B cell (primary cell): ENCODE data around the gene NXPE3. TPM values are rescaled to one million over a fixed set of nuclear protein-coding genes. Genes with fewer than 3 reads are reported as not detected.

Experiments
- ATAC-seq: fragments of 200-7000 bp; cut with Tn5 transposase; one replicate; pipeline ENCODE4 v1.10.0; 2021; ENCODE audit warnings: low read depth, mild to moderate bottlenecking, moderate number of reproducible peaks, moderate library complexity
- CTCF ChIA-PET: fragments of 350-600 bp; sonication (Branson Sonifier 250); formaldehyde crosslinking; loops from one replicate; lab custom pipeline; 2021; ENCODE audit warnings: antibody characterized with exemption, inconsistent platforms; lab: Charles Lee
- POLR2A ChIA-PET: fragments of 350-600 bp; sonication (Branson Sonifier 250); formaldehyde crosslinking; loops from one replicate; lab custom pipeline; 2021; ENCODE audit warnings: antibody characterized with exemption; lab: Charles Lee
- DNase-seq: peaks from one replicate; pipeline ENCODE4 v3.0.0; 2013
- H2AFZ ChIP-seq: 2 replicates; pipeline ENCODE4 v1.6.1; 2012; ENCODE audit warnings: mild to moderate bottlenecking, low read depth, low read length; ENCODE audit not compliant: insufficient read depth, poor library complexity, severe bottlenecking
- H3K27ac ChIP-seq, 2 donors: 1 replicate in 1 of 2; 2 replicates in 1 of 2; pipeline ENCODE4 v1.5.1; 2012 to 2013; ENCODE audit warnings: low read length in 2 of 2, mild to moderate bottlenecking in 2 of 2, moderate library complexity in 1 of 2
- H3K27me3 ChIP-seq, 4 experiments: fragments of 200-600 bp in 1 of 4; sonication (generic) in 1 of 4; replicated peaks in 1 of 4; 1 replicate in 2 of 4; 2 replicates in 2 of 4; pipeline versions ENCODE4 v1.6.1 to v1.7.0; 2013 to 2016; ENCODE audit warnings: low read length in 3 of 4, mild to moderate bottlenecking in 2 of 4, mixed read lengths in 1 of 4, moderate library complexity in 1 of 4; ENCODE audit not compliant: insufficient read depth in 4 of 4, control insufficient read depth in 3 of 4; ENCODE audit errors: control extremely low read depth in 1 of 4
- H3K36me3 ChIP-seq, 2 experiments: replicated peaks in 1 of 2; 1 replicate in 1 of 2; 2 replicates in 1 of 2; pipeline versions ENCODE4 v1.6.1 to v1.7.1; 2013; ENCODE audit warnings: low read length in 1 of 2; ENCODE audit not compliant: insufficient read depth in 2 of 2, control insufficient read depth in 1 of 2; ENCODE audit errors: control extremely low read depth in 1 of 2, extremely low read depth in 1 of 2
- H3K4me1 ChIP-seq, 2 donors: fragments of 200-600 bp in 1 of 2; sonication (generic) in 1 of 2; 1 replicate in 1 of 2; 2 replicates in 1 of 2; pipeline versions ENCODE4 v1.5.1 to v1.6.1; 2013 to 2017; ENCODE audit warnings: low read length in 2 of 2; ENCODE audit not compliant: control insufficient read depth in 2 of 2, insufficient read depth in 2 of 2
- H3K4me2 ChIP-seq: replicated peaks from 2 replicates; pipeline ENCODE3; 2012; ENCODE audit warnings: mild to moderate bottlenecking, low read depth, low read length; ENCODE audit not compliant: poor library complexity, severe bottlenecking
- H3K4me3 ChIP-seq, 5 experiments: fragments of 200-600 bp in 1 of 5; sonication (generic) in 1 of 5; 1 replicate in 3 of 5; 2 replicates in 2 of 5; pipeline versions ENCODE4 v1.5.1 to v1.7.0; 2011 to 2016; ENCODE audit warnings: low read length in 4 of 5, mild to moderate bottlenecking in 4 of 5, low read depth in 2 of 5, control low read depth in 1 of 5, moderate library complexity in 1 of 5; ENCODE audit not compliant: insufficient read depth in 1 of 5; ENCODE audit errors: control extremely low read depth in 1 of 5, extremely low read depth in 1 of 5
- H3K79me2 ChIP-seq: fragments of 200-600 bp; sonication (generic); one replicate; pipeline ENCODE4 v1.6.0; 2016; ENCODE audit warnings: low read length; ENCODE audit not compliant: control insufficient read depth, insufficient read depth
- H3K9ac ChIP-seq: fragments of 200-600 bp; sonication (generic); 2 replicates; pipeline ENCODE4 v1.6.1; 2017; ENCODE audit warnings: mild to moderate bottlenecking, low read length, moderate library complexity
- H3K9me3 ChIP-seq, 3 donors: one replicate each; pipeline versions ENCODE4 v1.6.1 to v1.7.1; 2013; ENCODE audit warnings: low read length in 2 of 3; ENCODE audit not compliant: control insufficient read depth in 2 of 3, insufficient read depth in 1 of 3; ENCODE audit errors: control extremely low read depth in 1 of 3
- H4K20me1 ChIP-seq: 2 replicates; pipeline ENCODE4 v1.6.0; 2012; ENCODE audit warnings: mild to moderate bottlenecking, low read length; ENCODE audit not compliant: insufficient read depth, control insufficient read depth, poor library complexity, severe bottlenecking
- H3K27ac Mint-ChIP-seq: one replicate; pipeline ENCODE4 v1.8.0; 2021; ENCODE audit warnings: mixed read lengths
- H3K27me3 Mint-ChIP-seq: one replicate; pipeline ENCODE4 v1.8.0; 2021; ENCODE audit warnings: mixed read lengths
- H3K4me1 Mint-ChIP-seq: one replicate; pipeline ENCODE4 v1.8.0; 2021; ENCODE audit warnings: mixed read lengths
- H3K4me3 Mint-ChIP-seq: one replicate; pipeline ENCODE4 v1.8.0; 2021; ENCODE audit warnings: mixed read lengths
- H3K9me3 Mint-ChIP-seq: one replicate; pipeline ENCODE4 v1.8.0; 2022; ENCODE audit warnings: mixed read lengths; ENCODE audit not compliant: insufficient read depth
- EZH2 ChIP-seq: IDR thresholded peaks from 2 replicates; pipeline ENCODE4 v1.6.1; 2012; ENCODE audit warnings: borderline replicate concordance, low read depth, mild to moderate bottlenecking, moderate library complexity, low read length; ENCODE audit not compliant: insufficient read depth, poor library complexity, severe bottlenecking
- WGBS: methylation state at CpG from one replicate; pipeline ENCODE4 v1.1.5; 2013; ENCODE audit warnings: missing lambda C conversion rate; ENCODE audit not compliant: insufficient coverage; 5-methylcytosine and 5-hydroxymethylcytosine counted together
- intact Hi-C: fragments of 100-400 bp; cut with micrococcal nuclease; formaldehyde crosslinking; loops from one replicate; pipeline ENCODE4 v1.10.0; 2022
- polyA plus RNA-seq: library from polyadenylated mRNA; depleted of rRNA; stranded (reverse); fragments of >200 nt; gene quantifications from 2 replicates; pipeline ENCODE4 v1.2.3, GENCODE V29; 2012
- total RNA-seq, 2 donors: library from RNA; stranded (reverse); fragments of 120-200 nt in 1 of 2; gene quantifications; 1 replicate in 1 of 2; 2 replicates in 1 of 2; pipeline versions ENCODE4 v1.2.3 to v1.2.4, GENCODE V29; 2013 to 2022
- TF ChIP-seq, protein P1 (sequence below): fragments of 200-600 bp; IDR thresholded peaks from one replicate; pipeline ENCODE4 v1.8.0; 2022; ENCODE audit warnings: antibody characterized with exemption, mild to moderate bottlenecking

The NXPE3 gene
- total and polyA plus RNA-seq, 2 donors (not counting 1 experiment from before 2014, with no cell fraction given) = 15.4 to 19.7 TPM

DNA sequence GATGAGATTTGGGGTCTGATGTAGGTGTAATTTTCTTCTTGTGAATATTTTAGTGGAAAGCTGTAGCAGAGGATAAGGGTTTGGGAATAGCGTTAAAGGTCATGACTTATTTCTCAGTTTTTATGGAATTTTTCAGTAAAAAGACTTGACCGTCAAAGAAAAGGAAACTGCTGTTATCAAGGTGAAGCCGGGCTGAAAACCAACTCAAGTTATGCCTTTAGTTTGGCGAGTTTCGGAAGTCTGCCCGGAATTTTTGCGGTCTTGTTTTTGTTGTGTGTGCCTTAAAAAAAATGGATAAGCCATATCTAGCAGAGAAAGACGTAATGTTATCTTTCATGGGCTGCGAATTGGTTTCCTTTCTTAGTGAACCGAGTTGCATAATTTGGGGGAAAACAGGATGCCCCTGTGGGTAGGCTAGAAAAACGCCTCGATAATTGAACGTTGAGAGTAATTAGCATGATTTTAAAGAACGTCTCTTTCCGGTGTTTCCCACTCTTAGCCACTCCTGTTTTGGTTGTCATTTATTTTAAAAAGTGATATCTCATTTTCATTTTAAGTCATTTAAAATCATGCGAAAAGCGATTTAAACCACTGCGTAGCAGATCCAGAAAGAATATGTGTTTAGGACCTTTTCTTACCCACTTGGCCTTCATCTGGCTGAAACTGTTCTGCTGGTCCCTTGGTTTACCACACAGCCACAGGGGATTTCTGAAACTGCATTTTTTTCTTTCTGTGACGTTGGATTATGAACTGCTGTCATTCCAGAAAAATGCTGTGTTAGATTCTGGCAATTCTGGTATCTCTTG is 71.4 kb downstream of the NXPE3 start:
- peak overlapping the region; percentile 97 for H3K9ac ChIP-seq
- POLR2A ChIA-PET = interaction anchor here (0.6 to 3.1 kb wide), 12 partner anchors 8 to 374 kb away, joined by 3 to 41 read pairs (median 4); partner anchors contain the start of gene ZBTB11
- peak overlapping the region; percentile 84 to 92 for H3K27ac ChIP-seq
- H3K9me3 ChIP-seq = no peaks in the 10 kb centered on the region
- peak overlapping the region; percentile 75 for H3K4me2 ChIP-seq
- no peaks in the 10 kb centered on the region for H3K27me3 ChIP-seq
- Mint-ChIP-seq H3K4me3 (peak overlapping the region; percentile 99), H3K9me3 (no peaks in the 10 kb centered on the region), H3K27ac (peak overlapping the region; percentile 96), H3K4me1 (peaks cover 55% of the 10 kb centered on the region), H3K27me3 (no peaks in the 10 kb centered on the region)
- peaks cover 18 to 36% of the 10 kb centered on the region in 2 donors for H3K4me1 ChIP-seq
- CTCF ChIA-PET = interaction anchor here (0.8 to 4.7 kb wide), 22 partner anchors 11 to 379 kb away, joined by 3 to 57 read pairs (median 6); partner anchors contain the start of gene NXPE3
- DNase-seq (peak; percentile 75), ATAC-seq (no peak)
- H3K79me2 ChIP-seq = peaks cover 50% of the 10 kb centered on the region
- whole genome bisulfite sequencing = under 1% methylated on average over 13 of the region's 19 CpGs
- H2AFZ ChIP-seq = no peak overlapping the region
- peaks cover 40% of the 10 kb centered on the region for H4K20me1 ChIP-seq
- intact Hi-C loops = loop anchor here (5.0 kb wide), 4 partner anchors 33 to 207 kb away; partner anchors contain the start of gene ZBTB11
- peaks cover 14 to 35% of the 10 kb centered on the region in 2 experiments for H3K36me3 ChIP-seq
- peak overlapping the region; percentile 87 to 100 (median 94) for H3K4me3 ChIP-seq
- TF ChIP-seq, protein P1, sequence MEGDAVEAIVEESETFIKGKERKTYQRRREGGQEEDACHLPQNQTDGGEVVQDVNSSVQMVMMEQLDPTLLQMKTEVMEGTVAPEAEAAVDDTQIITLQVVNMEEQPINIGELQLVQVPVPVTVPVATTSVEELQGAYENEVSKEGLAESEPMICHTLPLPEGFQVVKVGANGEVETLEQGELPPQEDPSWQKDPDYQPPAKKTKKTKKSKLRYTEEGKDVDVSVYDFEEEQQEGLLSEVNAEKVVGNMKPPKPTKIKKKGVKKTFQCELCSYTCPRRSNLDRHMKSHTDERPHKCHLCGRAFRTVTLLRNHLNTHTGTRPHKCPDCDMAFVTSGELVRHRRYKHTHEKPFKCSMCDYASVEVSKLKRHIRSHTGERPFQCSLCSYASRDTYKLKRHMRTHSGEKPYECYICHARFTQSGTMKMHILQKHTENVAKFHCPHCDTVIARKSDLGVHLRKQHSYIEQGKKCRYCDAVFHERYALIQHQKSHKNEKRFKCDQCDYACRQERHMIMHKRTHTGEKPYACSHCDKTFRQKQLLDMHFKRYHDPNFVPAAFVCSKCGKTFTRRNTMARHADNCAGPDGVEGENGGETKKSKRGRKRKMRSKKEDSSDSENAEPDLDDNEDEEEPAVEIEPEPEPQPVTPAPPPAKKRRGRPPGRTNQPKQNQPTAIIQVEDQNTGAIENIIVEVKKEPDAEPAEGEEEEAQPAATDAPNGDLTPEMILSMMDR = no peak
- no peak for TF ChIP-seq EZH2
